ENCODE measurements around the gene RNU5D-1.
A peak's percentile ranks its signal among the peaks of the same experiment; 100 is the strongest.
"Not testable (repeated sequence)": the region's sequence is repeated elsewhere in the genome, so short reads cannot be mapped to it uniquely, and the experiment has no call there.

RNU5D-1 gene

DNA sequence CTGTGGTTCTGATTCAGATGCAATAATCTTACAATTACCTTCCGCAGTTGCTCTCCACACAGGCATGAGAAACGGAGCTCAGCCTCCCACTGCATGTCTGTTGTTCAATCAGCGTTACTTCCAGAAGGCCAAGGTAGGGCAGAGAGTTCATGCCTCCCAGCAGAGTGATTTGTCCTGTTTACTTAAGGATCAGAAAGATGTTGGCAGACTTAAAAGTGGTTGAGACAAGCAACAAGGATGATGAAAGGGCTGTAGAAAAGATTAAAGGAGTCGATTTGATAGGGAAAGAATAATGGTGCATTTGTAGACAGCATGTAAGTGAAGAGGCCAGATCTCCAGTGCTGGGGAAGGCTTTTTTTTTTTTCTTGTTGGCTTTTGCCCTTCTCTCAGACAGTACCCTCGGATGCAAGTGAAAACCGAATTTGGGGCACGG is 29.8 kb downstream of the RNU5D-1 start:
- no peak for DNase-seq (ENCODE audit: low read depth)
- no peak for TF ChIP-seq POLR2A (IDR thresholded peaks at IDR 0.05; ENCODE audit: extremely low read depth, insufficient read length)
- TF ChIP-seq, protein P1, sequence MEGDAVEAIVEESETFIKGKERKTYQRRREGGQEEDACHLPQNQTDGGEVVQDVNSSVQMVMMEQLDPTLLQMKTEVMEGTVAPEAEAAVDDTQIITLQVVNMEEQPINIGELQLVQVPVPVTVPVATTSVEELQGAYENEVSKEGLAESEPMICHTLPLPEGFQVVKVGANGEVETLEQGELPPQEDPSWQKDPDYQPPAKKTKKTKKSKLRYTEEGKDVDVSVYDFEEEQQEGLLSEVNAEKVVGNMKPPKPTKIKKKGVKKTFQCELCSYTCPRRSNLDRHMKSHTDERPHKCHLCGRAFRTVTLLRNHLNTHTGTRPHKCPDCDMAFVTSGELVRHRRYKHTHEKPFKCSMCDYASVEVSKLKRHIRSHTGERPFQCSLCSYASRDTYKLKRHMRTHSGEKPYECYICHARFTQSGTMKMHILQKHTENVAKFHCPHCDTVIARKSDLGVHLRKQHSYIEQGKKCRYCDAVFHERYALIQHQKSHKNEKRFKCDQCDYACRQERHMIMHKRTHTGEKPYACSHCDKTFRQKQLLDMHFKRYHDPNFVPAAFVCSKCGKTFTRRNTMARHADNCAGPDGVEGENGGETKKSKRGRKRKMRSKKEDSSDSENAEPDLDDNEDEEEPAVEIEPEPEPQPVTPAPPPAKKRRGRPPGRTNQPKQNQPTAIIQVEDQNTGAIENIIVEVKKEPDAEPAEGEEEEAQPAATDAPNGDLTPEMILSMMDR (IDR thresholded peaks at IDR 0.05; ENCODE audit: low read depth, low read length): no peak
- TF ChIP-seq, protein P2, sequence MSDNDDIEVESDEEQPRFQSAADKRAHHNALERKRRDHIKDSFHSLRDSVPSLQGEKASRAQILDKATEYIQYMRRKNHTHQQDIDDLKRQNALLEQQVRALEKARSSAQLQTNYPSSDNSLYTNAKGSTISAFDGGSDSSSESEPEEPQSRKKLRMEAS (IDR thresholded peaks at IDR 0.05; ENCODE audit: low read depth, low read length): no peak
- no peak for TF ChIP-seq MYC (IDR thresholded peaks at IDR 0.05; ENCODE audit: low read depth, low read length)
- no peak overlapping the region for H3K4me3 ChIP-seq (ENCODE audit: low read depth, low read length)

DNA sequence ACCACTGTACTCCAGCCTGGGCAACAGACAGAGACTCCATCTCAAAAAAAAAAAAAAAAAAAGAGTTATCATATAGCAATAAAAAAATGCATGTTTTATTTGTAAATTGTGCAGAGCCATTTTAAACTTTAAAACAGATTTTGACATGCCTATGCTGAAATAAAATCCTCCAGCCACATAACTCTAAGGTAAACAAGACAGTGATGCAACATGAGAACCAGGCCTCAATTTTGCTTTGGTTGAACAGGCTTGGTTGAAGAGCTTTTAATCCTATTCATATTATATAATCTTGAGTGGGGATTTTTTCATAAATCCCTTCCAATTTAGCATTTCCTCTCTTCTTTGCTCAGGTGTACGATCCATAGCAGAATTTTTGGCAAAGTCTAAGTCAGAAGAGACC is 30.4 kb downstream of the RNU5D-1 start:
- no peak for TF ChIP-seq MYC (IDR thresholded peaks at IDR 0.05; ENCODE audit: low read depth, low read length)
- TF ChIP-seq, protein P2 (IDR thresholded peaks at IDR 0.05; ENCODE audit: low read depth, low read length): no peak
- TF ChIP-seq, protein P1 (IDR thresholded peaks at IDR 0.05; ENCODE audit: low read depth, low read length): no peak
- no peak for TF ChIP-seq POLR2A (IDR thresholded peaks at IDR 0.05; ENCODE audit: extremely low read depth, insufficient read length)
- no peak for DNase-seq (ENCODE audit: low read depth)
- no peak overlapping the region for H3K4me3 ChIP-seq (ENCODE audit: low read depth, low read length)

DNA sequence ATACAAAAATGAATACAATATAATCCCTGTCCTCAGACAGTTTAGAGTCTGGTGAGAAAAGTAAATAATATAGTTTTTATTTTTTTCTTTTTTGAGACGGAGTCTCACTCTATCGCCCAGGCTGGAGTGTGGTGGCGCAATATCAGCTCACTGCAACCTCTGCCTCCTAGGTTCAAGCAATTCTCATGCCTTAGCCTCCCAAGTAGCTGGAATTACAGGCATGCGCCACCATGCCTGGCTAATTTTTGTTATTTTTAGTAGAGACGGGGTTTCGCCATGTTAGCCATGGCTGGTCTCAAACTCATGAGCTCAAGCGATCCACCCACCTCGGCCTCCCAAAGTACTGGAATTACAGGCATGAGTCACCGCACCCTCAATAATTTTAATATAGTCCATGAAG is 31.6 kb downstream of the RNU5D-1 start:
- not testable (repeated sequence) for H3K4me3 ChIP-seq (ENCODE audit: low read depth, low read length); DNase-seq (ENCODE audit: low read depth)

DNA sequence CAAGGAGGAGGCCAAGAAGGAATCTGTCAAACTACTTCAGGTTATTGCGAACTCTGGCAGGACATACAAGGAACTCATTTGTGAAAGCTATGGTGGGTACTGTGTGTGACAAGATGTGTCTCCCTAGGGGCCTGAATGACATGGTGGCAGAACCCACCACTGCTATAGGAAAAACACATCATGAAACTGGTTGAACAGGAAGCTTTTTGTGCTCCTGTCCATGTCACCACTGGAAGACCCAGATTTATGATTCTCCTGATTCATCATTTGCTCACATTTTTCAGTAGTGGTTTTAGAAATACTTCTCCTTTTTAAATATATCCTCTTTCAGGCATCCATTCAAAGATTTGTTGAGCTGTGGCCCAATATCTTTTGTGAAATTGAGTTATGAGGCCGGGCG is 32.8 kb downstream of the RNU5D-1 start:
- no peak overlapping the region for H3K4me3 ChIP-seq (ENCODE audit: low read depth, low read length)
- peak; percentile 29 for DNase-seq (ENCODE audit: low read depth)
- TF ChIP-seq MYC (IDR thresholded peaks at IDR 0.05; ENCODE audit: low read depth, low read length): no peak
- TF ChIP-seq, protein P1 (IDR thresholded peaks at IDR 0.05; ENCODE audit: low read depth, low read length): no peak
- TF ChIP-seq, protein P2 (IDR thresholded peaks at IDR 0.05; ENCODE audit: low read depth, low read length): no peak
- no peak for TF ChIP-seq POLR2A (IDR thresholded peaks at IDR 0.05; ENCODE audit: extremely low read depth, insufficient read length)

DNA sequence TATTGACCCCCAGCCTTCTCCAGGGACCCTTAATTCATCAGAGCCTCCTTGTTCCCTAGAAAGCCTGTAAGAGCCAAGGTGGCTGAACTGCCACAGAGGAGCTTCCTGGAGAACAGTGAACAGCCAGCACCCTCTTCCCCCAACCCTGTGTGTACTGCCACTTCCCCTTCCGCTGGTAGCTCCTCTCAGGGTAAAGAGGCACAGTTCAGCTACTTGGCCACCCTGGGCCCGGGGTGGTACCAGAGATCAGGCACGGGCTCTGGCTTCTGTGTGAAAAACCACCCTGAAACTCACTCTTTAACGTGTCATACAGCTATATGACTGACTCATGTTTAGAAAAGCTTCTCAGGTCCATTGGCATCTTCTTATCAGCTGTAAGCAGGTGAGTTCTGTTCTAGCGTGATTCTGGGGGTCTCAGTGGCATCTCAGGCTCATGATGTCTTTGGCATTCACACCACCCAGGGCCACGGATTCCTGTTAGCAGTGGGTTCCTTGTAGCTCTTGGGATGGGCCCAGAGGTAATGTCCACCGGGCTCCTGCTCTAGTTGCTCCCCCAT is 34.1 kb downstream of the RNU5D-1 start:
- TF ChIP-seq, protein P1 (IDR thresholded peaks at IDR 0.05; ENCODE audit: low read depth, low read length): no peak
- TF ChIP-seq POLR2A (IDR thresholded peaks at IDR 0.05; ENCODE audit: extremely low read depth, insufficient read length): no peak
- TF ChIP-seq, protein P2 (IDR thresholded peaks at IDR 0.05; ENCODE audit: low read depth, low read length): no peak
- TF ChIP-seq MYC (IDR thresholded peaks at IDR 0.05; ENCODE audit: low read depth, low read length): no peak
- DNase-seq (ENCODE audit: low read depth): peak; percentile 39
- H3K4me3 ChIP-seq (ENCODE audit: low read depth, low read length): no peak overlapping the region

DNA sequence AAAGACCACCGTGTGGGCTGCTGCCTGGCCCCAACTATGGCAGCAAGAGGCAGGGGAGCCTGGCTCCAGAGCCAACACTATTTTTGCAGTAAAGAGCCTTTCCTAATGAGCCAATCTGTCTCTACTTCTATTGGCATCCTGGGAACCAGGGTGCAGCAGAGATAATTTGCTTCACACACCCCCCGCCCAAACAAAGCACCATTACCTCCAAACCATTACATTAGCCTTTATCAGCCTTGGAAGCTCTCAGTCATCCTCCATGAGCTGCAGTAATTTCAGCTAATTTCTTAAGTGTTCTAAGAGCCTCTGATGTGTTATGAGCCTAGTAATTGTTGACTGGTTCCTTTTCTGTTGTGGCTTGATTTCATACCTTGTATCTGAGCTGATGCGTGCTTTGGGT is 34.9 kb downstream of the RNU5D-1 start:
- DNase-seq (ENCODE audit: low read depth): no peak
- TF ChIP-seq, protein P2 (IDR thresholded peaks at IDR 0.05; ENCODE audit: low read depth, low read length): no peak
- TF ChIP-seq POLR2A (IDR thresholded peaks at IDR 0.05; ENCODE audit: extremely low read depth, insufficient read length): no peak
- TF ChIP-seq, protein P1 (IDR thresholded peaks at IDR 0.05; ENCODE audit: low read depth, low read length): no peak
- TF ChIP-seq MYC (IDR thresholded peaks at IDR 0.05; ENCODE audit: low read depth, low read length): no peak
- no peak overlapping the region for H3K4me3 ChIP-seq (ENCODE audit: low read depth, low read length)

Measured in NB4 (cell line).